ENCODE results near the gene GRAMD1B.
"Not testable (repeated sequence)": the region's sequence is repeated elsewhere in the genome, so short reads cannot be mapped to it uniquely, and the experiment has no call there.

GRAMD1B gene

DNA sequence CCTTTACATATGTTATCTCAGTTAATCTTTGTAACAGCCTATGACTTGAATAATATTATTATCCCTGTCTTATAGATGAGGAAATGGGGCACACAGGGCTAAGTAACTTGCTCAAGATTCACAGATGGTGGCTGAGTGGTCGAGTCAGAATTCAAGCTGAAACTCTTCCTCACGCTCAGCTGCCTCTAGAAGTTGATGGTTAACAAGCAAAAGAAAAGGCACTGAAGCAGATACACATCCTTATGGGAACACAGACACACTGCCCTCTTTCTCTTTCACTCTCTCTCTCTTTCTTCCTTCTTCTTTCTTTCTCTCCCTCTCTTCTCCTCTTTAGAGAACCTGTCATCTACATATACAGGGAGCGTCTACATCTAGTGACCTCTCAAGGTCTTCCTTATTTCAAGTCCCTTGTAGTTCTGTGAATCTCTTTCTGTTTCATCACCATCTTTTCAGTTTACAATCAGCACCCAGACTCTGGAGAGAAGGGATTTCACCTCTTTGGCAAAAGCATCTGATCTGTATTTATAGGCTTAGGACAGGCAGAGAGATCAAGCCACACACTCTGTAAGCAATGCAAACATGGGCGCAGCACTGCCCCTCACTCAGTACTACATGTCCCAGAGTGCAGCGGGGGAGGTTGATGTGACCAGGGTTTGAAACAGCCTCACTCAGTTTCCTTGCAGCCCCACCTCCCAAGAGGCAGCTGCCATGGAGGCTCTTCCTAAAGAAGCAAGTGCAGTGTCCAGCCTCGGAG is 75.7 kb downstream of the GRAMD1B start:
- no peak for DNase-seq
- CTCF ChIA-PET = no interaction called here
- Mint-ChIP-seq H3K27ac (no peak overlapping the region), H3K9me3 (no peaks in the 10 kb centered on the region), H3K27me3 (no peaks in the 10 kb centered on the region), H3K4me1 (peaks cover 34% of the 10 kb centered on the region), H3K36me3 (peaks cover 2% of the 10 kb centered on the region), H3K4me3 (no peak overlapping the region)

DNA sequence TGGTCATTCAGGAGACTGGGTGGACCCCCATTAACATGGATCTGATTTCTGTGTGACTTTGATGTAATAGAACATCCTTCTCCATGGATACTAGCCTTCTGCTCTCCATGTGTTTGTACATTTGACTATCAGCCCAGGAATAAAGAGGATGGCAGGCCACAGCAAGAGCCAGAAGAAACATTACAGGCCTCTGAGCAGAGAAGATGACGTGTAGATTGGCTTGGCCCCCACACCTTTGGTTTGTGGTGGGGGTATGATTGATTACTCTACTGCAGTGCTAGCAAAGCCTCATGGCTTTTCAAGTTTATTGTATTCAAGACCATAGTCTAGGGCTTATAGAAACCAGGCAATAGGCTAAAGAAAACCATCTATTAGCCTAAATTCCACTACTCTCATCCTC is 77.0 kb downstream of the GRAMD1B start:
- CTCF ChIA-PET = no interaction called here
- no peak overlapping the region for H3K27ac Mint-ChIP-seq
- H3K4me3 Mint-ChIP-seq = no peak overlapping the region
- no peak for DNase-seq
- peaks cover 2% of the 10 kb centered on the region for H3K36me3 Mint-ChIP-seq
- H3K9me3 Mint-ChIP-seq = no peaks in the 10 kb centered on the region
- no peaks in the 10 kb centered on the region for H3K27me3 Mint-ChIP-seq
- H3K4me1 Mint-ChIP-seq = peaks cover 42% of the 10 kb centered on the region

DNA sequence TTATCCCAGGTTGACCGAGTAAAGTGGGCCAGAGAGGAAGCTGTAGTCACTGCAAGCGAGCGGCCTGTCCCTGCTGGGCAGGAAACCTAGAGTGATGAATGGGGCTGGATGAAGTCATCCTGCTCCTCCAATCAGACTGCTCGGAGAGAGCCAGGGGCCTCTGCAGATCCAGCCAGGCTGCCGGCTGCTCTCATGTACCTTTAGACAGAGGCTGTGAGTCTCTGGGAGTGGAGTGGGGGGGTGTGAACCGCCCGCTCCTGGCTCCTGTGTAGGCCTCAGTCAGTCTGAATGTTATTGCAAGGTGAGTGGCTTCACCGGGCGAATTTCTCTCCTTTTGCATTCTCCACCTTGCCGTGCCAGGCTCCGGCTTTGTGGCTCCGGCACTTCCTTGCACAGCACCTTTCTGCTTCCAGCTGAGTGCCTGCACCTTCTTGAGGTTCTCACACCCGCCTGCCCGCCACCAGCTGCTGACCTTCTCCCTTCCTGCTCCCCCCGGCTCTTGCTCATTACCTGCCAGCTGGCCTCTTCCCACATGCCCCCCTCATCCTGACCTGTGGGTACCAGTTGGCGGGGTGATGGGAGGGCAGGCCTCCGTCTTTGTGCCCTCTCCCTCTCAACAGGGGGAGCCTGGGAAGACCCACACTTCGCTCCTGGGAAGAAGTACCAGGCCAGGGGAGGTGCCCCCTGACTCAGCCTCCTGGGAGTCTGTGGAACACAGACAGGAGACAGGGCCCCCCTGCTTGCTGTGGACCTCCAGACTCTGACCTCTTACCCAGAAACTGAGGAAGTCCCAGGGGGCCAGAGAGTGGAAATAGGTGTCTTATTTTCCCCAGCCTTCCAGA is 79.9 kb downstream of the GRAMD1B start:
- H3K27me3 Mint-ChIP-seq = no peaks in the 10 kb centered on the region
- H3K36me3 Mint-ChIP-seq = peaks cover 4% of the 10 kb centered on the region
- no peak overlapping the region for H3K27ac Mint-ChIP-seq
- CTCF ChIA-PET = interaction anchor here (0.6 to 2.5 kb wide), 5 partner anchors 11 to 210 kb away, joined by 3 to 8 read pairs (median 5); no protein-coding TSS in a partner anchor
- no peak overlapping the region for H3K4me3 Mint-ChIP-seq
- H3K9me3 Mint-ChIP-seq = no peaks in the 10 kb centered on the region
- H3K4me1 Mint-ChIP-seq = peaks cover 28% of the 10 kb centered on the region
- no peak for DNase-seq

DNA sequence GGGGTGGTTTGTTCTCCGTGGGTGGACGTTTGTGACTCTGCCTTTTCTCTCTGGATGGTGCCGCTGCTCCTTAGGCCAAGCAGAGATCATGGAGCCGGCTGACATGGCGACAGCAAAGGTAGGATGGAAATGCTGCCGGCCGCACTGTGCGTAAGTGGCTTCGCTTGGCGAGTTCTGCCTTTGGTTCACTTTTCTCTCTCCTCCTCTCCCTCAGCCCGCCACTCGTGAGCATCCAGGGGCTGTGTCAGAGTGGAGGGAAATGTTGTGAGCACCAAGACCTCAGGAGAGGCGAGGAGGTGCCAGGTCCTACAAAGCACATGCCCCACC is 80.5 kb downstream of the GRAMD1B start:
- Mint-ChIP-seq H3K36me3 (peaks cover 4% of the 10 kb centered on the region), H3K27ac (no peak overlapping the region), H3K9me3 (no peaks in the 10 kb centered on the region), H3K4me1 (peaks cover 23% of the 10 kb centered on the region), H3K4me3 (no peak overlapping the region), H3K27me3 (no peaks in the 10 kb centered on the region)
- CTCF ChIA-PET = interaction anchor here (1.2 to 2.5 kb wide), 5 partner anchors 10 to 211 kb away, joined by 3 to 8 read pairs (median 5); no protein-coding TSS in a partner anchor
- no peak for DNase-seq

DNA sequence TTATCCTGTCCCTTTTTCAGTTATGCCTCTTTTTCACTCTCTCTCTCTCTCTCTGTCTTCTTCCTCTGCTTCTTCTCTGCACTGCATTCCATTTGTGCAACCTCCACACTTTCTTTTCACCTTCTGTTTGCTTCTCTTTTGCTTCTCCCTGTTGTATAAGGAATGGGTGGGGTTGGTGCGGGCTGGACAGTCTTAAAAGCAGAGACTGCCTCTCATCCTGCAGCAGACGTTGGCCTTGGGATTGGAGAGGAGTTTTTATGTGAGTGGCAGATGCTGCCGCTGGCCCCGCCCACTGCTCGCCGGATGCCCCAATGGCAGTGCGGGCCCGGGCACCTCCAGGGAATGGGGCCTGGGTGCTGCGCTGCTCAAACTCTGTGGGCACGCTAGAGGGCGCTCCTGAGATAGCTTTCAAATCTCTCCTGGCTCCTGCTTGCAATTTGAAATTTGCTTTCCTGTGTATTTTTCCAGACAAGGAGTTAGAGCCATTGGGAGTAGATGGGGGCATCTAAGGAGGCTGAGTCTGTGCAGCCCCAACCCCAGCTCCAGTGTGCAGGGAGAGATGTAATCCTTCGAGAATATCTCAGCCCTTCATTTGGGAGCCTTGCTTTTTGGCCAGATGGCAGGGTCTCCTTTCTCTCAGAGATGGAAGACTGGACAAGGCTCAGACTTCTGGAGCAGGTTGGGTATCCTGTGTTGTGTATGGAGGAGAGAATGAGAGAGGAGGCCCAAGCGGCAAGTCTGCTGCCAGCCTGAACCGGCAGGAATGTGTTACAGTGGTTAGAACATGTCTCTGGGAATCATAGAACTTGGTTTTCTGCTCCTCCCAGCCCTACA is 81.2 kb downstream of the GRAMD1B start:
- CTCF ChIA-PET = interaction anchor here (0.9 to 2.5 kb wide), 12 partner anchors 7 to 104 kb away, joined by 3 to 8 read pairs (median 3); no protein-coding TSS in a partner anchor
- DNase-seq = peak; percentile 83
- peaks cover 4% of the 10 kb centered on the region for H3K36me3 Mint-ChIP-seq
- H3K27ac Mint-ChIP-seq = peak overlapping the region; percentile 68
- no peaks in the 10 kb centered on the region for H3K9me3 Mint-ChIP-seq
- H3K4me1 Mint-ChIP-seq = peaks cover 19% of the 10 kb centered on the region
- no peak overlapping the region for H3K4me3 Mint-ChIP-seq
- H3K27me3 Mint-ChIP-seq = no peaks in the 10 kb centered on the region

DNA sequence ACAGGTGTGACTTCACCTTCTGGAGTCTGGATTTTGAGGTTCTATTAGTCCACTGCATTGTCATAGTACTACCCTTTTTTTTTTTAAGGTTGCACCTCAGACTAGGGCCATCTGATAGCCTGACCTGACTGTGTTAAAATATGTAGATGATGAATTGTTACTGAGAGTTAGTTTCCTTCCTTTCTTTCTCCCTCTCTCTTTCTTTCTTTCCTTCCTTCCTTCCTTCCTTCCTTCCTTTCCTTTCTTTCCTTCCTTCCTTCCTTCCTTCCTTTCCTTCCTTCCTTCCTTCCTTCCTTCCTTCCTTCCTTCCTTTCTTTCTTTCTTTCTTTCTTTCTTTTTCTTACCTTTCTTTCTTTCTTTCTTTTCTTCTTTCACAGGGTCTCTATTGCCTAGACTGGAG is 83.2 kb downstream of the GRAMD1B start:
- not testable (repeated sequence) for H3K27ac Mint-ChIP-seq, H3K36me3 Mint-ChIP-seq, H3K4me3 Mint-ChIP-seq, DNase-seq, H3K9me3 Mint-ChIP-seq, H3K27me3 Mint-ChIP-seq
- H3K4me1 Mint-ChIP-seq = peaks cover 19% of the 10 kb centered on the region
- CTCF ChIA-PET = interaction anchor here (0.9 to 1.2 kb wide), 2 partner anchors 10 to 192 kb away, joined by 3 read pairs; no protein-coding TSS in a partner anchor

DNA sequence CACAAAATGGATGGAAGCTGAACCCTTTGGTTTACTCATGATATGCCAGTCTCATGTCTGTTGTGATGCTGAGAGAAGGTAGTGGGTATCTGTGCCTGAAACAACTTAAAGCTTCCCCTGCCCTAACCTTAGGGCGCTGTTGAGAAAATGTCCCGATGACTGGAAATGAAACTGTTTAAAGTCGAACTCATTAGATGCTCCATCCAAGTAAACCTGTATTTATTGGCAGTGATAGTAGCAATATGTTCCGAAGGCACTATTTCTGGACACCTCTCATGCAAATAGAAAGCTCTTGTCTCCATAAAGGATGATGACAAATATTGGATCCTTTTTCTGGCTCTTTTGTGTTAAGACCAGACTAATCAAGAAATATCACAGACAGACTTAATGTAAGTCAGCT is 86.2 kb downstream of the GRAMD1B start:
- Mint-ChIP-seq H3K27ac (no peak overlapping the region), H3K9me3 (peaks cover 2% of the 10 kb centered on the region), H3K36me3 (peaks cover 6% of the 10 kb centered on the region), H3K4me1 (peaks cover 12% of the 10 kb centered on the region), H3K27me3 (no peaks in the 10 kb centered on the region), H3K4me3 (no peak overlapping the region)
- CTCF ChIA-PET = interaction anchor here (0.7 kb wide), 1 partner anchor 15 kb away, joined by 4 read pairs; no protein-coding TSS in a partner anchor
- DNase-seq = no peak

DNA sequence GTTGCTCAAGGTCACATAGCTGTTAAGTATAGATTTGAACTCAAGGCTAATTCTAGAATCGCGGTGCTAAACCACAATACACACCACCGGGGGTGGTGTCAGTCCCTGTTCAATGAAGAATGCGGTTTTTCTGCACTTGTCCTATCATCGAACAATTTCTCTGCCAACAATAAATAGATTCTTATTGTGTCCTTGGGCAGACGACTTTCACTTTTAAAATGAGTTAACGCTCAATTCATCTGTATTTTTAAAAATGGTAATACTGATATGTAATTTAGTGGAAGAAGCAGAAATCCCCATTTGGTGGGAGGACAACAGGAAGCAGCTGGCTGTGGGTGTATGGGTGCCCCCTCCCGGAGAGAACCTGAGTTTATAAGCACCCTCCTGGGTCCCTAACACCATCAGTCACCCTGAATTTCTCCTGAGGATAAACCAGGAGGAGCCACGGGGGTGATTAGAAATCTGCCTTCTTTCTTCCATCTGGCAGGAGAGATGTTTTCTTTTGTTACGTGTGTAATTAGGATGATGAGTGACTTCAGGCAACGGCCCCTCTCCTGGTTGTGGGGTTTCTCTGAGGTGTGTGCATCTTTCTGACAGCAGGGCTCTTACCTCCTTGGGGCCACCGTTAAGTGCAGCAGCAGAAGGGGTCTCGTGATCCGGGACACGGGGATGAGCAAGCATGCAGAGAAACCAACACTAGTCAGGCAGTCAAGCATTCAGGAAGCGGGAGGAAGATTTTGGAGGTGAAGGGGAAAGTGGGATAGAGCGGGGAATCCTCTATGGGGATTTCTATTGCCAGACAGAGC is 87.7 kb downstream of the GRAMD1B start:
- H3K9me3 Mint-ChIP-seq = peaks cover 2% of the 10 kb centered on the region
- CTCF ChIA-PET = interaction anchor here (1.1 kb wide), 1 partner anchor 437 kb away, joined by 3 read pairs; no protein-coding TSS in a partner anchor
- DNase-seq = no peak
- H3K27me3 Mint-ChIP-seq = no peaks in the 10 kb centered on the region
- H3K4me1 Mint-ChIP-seq = peaks cover 9% of the 10 kb centered on the region
- H3K27ac Mint-ChIP-seq = no peak overlapping the region
- H3K36me3 Mint-ChIP-seq = peaks cover 6% of the 10 kb centered on the region
- no peak overlapping the region for H3K4me3 Mint-ChIP-seq

DNA sequence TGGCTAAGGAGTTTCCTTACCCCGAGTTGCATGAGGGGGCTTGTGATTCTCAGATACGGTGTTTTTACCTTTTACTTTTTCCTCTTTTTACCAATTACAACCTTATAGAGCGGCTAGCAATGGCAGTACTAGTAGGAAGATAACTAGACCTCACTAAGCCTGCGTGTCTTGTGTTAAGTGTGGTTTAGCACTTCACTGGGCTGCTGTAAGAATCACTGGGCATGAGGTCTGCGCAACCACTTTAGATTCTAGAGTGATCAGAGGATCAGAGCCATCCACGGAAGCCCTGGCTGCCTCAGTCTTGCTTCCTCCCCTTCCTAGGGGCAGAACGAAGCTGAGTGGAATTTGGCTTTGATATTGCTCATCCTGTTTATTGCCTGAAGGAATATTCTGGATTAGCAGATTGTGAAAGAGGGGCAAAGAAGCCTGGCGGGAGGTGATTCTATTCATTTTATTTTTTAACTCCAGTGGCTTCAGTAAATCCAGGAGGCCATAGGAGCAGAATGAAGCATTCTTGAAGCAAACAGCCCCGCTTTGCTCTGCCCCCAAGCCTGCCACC is 88.5 kb downstream of the GRAMD1B start:
- no peak overlapping the region for H3K27ac Mint-ChIP-seq
- peaks cover 5% of the 10 kb centered on the region for H3K36me3 Mint-ChIP-seq
- H3K27me3 Mint-ChIP-seq = no peaks in the 10 kb centered on the region
- H3K9me3 Mint-ChIP-seq = peaks cover 2% of the 10 kb centered on the region
- H3K4me3 Mint-ChIP-seq = no peak overlapping the region
- peaks cover 6% of the 10 kb centered on the region for H3K4me1 Mint-ChIP-seq
- CTCF ChIA-PET = no interaction called here
- DNase-seq = no peak

DNA sequence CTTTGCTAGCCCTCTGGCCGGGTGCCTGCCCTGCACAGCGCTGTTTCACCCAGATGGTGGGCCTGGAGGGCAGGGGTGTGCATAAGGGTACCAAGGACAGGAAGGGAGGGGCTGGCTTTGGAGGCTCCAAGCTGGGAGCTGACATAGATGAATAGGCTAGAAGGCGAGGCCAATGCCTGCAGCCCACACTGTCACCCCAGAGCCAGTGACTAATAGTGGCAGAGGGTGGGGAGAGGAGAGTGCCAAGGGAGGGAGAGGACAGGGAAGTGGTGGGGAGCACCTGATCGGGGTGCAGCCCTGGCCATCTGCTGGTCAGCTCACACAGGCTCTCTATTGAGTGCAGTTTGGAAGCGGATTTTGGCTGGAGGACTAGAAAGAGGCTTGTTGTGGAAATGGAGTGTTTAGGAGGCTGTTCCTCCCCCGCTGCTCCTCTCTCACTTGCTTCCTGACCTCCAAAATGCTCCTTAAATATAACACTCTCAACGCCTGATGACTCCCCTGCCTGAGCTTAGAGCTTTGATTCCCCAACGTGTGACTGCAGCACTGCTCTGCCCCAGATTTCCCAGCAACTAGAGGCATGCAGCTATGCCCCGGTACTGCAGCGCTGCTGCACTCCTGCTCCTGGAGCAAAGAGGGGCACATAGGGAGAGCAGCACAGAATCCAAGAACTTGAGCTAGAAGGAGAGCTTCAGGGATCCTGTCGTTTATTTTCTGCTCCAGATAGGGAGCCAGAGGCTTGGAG is 89.2 kb downstream of the GRAMD1B start:
- DNase-seq = no peak
- H3K4me1 Mint-ChIP-seq = peaks cover 6% of the 10 kb centered on the region
- H3K36me3 Mint-ChIP-seq = peaks cover 2% of the 10 kb centered on the region
- CTCF ChIA-PET = interaction anchor here (0.7 to 1.2 kb wide), 4 partner anchors 8 to 58 kb away, joined by 3 to 4 read pairs (median 3); no protein-coding TSS in a partner anchor
- peaks cover 2% of the 10 kb centered on the region for H3K9me3 Mint-ChIP-seq
- no peak overlapping the region for H3K4me3 Mint-ChIP-seq
- H3K27ac Mint-ChIP-seq = no peak overlapping the region
- H3K27me3 Mint-ChIP-seq = no peaks in the 10 kb centered on the region

DNA sequence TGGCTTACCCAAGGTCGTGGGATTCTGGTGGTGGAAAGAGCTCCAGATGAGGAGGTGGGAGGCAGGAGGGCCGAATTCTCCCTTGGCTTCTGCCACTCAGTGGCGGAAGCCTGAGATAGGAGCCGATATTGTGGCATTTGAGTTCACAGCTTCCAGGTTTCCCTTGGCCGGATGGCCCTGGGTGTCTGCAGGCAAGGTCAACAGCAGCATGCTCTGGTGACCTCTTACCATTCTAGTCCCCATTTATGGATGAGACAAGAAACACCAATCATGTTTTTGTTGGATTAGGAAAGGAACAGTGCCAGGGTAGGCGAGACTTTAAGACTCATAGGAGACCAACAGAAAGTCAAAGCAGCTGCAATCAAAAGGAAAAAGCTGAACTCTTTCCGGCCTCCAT is 89.7 kb downstream of the GRAMD1B start:
- CTCF ChIA-PET = interaction anchor here (0.7 to 1.9 kb wide), 6 partner anchors 9 to 57 kb away, joined by 3 to 6 read pairs (median 4); no protein-coding TSS in a partner anchor
- Mint-ChIP-seq H3K4me3 (no peak overlapping the region), H3K36me3 (peaks cover 2% of the 10 kb centered on the region), H3K27me3 (no peaks in the 10 kb centered on the region), H3K4me1 (peaks cover 6% of the 10 kb centered on the region), H3K27ac (no peak overlapping the region), H3K9me3 (peaks cover 2% of the 10 kb centered on the region)
- DNase-seq = no peak

DNA sequence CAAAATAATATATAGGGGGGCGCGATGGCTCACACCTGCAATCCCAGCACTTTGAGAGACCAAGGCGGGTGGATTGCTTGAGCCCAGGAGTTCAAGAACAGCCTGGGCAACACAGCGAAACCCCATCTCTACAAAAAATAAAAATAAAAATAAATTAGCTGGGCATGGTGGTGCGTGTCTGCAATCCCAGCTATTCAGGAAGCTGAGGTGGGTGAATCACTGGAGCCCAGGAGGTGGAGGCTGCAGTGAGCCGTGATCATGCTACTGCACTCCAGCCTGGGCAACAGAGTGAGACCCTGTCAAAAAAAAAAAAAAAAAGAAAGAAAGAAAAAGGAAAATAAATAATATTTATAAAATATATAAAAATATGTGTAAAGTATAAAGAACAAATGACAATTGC is 90.4 kb downstream of the GRAMD1B start:
- CTCF ChIA-PET = interaction anchor here (1.0 to 1.9 kb wide), 4 partner anchors 9 to 273 kb away, joined by 3 to 6 read pairs (median 4); no protein-coding TSS in a partner anchor
- H3K36me3 Mint-ChIP-seq, H3K4me1 Mint-ChIP-seq, H3K27ac Mint-ChIP-seq, H3K27me3 Mint-ChIP-seq, H3K4me3 Mint-ChIP-seq, H3K9me3 Mint-ChIP-seq, DNase-seq: not testable (repeated sequence)

All from activated naive CD4-positive, alpha-beta T cell treated with anti-CD3 and anti-CD28 coated beads, Interleukin-2, amount 10 ng/mL, durations not matched to agents 7 days and 5 days (primary cell).